ENCODE results near the gene CLDN18. TPM values are rescaled to one million over a fixed set of nuclear protein-coding genes. Genes with fewer than 3 reads are reported as not detected.

The CLDN18 gene
- total and polyA plus RNA-seq, 2 of the 8 experiments (the other 6 are each of a cell fraction or from before 2014, with no cell fraction given): not detected

DNA sequence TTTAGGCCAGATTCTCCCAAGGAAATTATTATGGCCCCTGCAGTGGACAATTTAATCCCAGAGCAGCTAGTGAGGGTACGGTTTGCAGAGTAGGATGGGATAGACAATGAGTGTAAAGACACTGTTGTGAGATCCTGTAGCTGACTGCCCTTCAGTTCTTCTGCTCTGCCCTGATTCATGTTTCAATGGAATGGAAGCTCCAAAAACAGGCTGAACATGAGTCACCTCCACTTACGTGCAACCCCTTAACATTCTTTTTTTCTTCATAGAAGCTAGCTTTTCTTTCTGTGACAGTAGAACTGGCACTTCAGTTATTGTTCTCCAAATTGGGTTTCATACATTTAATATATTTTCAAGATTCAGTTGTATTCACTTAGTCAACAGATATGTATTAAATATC lies 32.1 kb downstream of the CLDN18 start (continued):
- no peak for TF ChIP-seq TCF12 (IDR thresholded peaks at IDR 0.05; ENCODE audit: low read depth, low read length)
- TF ChIP-seq, protein P1, sequence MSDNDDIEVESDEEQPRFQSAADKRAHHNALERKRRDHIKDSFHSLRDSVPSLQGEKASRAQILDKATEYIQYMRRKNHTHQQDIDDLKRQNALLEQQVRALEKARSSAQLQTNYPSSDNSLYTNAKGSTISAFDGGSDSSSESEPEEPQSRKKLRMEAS (IDR thresholded peaks at IDR 0.05): no peak
